Tibial artery (tissue), 4 donors: ENCODE measurements around the gene C2orf42.

Source experiments
- DNase-seq, 2 donors: peaks; one replicate each; pipeline ENCODE4 v3.0.0-alpha.2; 2019
- H3K27ac ChIP-seq, 2 donors: fragments of 200-600 bp; sonication (generic) in 1 of 2; 1 replicate in 1 of 2; 2 replicates in 1 of 2; pipeline ENCODE4 v1.5.1; 2018 to 2019; ENCODE audit warnings: mild to moderate bottlenecking in 1 of 2
- H3K27me3 ChIP-seq, 2 donors: fragments of 200-600 bp; sonication (generic) in 1 of 2; one replicate each; pipeline versions ENCODE4 v1.5.1 to v1.6.0; 2016 to 2019
- H3K36me3 ChIP-seq, 3 donors: fragments of 200-600 bp; sonication (generic) in 2 of 3; one replicate each; pipeline ENCODE4 v1.5.1; 2016 to 2019; ENCODE audit warnings: mild to moderate bottlenecking in 2 of 3
- H3K4me1 ChIP-seq, 4 donors: fragments of 200-600 bp; sonication (generic) in 2 of 4; 1 replicate in 3 of 4; 2 replicates in 1 of 4; pipeline ENCODE4 v1.5.1; 2016 to 2019
- H3K4me3 ChIP-seq, 2 donors: fragments of 200-600 bp; sonication (generic) in 1 of 2; 1 replicate in 1 of 2; 2 replicates in 1 of 2; pipeline ENCODE4 v1.5.1; 2018 to 2019; ENCODE audit warnings: mild to moderate bottlenecking in 2 of 2
- H3K9me3 ChIP-seq, 3 donors: fragments of 200-600 bp; sonication (generic) in 1 of 3; one replicate each; pipeline ENCODE4 v1.5.1; 2016 to 2019
- intact Hi-C: fragments of 100-400 bp; cut with DNase I; formaldehyde crosslinking; loops from one replicate; pipeline ENCODE4 v1.15.0; 2023; ENCODE audit warnings: low total_unique reads
- TF ChIP-seq, protein P1 (sequence below), 2 experiments: fragments of 200-600 bp in 1 of 2; fragments of 450-650 bp in 1 of 2; IDR thresholded peaks; one replicate each; pipeline ENCODE4 v1.5.1; 2017 to 2019; ENCODE audit warnings: antibody characterized with exemption in 2 of 2, mild to moderate bottlenecking in 1 of 2, moderate library complexity in 1 of 2

Gene C2orf42

DNA sequence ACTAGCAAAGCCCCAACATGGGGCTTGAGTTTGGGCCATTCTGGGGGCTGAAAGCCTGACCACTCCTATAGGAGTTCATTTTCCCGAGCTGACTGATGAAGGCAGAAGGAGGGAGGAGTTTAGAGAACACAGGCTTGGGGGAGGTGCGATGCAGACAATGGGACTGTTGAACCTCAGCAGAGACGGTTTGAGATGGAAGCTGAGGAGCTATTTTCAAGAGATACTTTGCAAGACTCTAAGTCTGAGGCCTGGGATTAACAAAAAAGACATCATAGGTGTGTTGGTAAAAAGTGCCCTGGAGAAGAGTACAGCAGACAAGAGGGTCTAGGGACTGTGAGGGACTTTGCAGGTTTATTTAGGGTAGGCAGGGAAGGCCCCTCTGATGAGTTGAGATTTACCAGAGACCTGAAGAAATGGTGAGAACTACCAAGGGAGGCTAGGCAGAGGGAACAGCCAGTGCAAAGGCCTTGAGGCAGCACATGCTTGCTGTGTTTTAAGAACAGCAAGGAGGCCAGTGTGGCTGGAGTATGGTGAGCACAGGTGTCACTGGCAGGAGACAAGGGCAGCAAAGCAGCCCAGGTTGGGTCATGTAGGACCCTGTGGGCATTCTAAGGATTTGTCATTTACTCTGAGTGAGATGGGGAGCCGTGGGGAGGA lies 71.9 kb downstream of the C2orf42 start:
- H3K36me3 ChIP-seq: no peaks in the 10 kb centered on the region
- H3K27me3 ChIP-seq: no peaks in the 10 kb centered on the region
- no peak overlapping the region for H3K27ac ChIP-seq
- DNase-seq: no peak
- no peak overlapping the region for H3K4me3 ChIP-seq
- TF ChIP-seq, protein P1, sequence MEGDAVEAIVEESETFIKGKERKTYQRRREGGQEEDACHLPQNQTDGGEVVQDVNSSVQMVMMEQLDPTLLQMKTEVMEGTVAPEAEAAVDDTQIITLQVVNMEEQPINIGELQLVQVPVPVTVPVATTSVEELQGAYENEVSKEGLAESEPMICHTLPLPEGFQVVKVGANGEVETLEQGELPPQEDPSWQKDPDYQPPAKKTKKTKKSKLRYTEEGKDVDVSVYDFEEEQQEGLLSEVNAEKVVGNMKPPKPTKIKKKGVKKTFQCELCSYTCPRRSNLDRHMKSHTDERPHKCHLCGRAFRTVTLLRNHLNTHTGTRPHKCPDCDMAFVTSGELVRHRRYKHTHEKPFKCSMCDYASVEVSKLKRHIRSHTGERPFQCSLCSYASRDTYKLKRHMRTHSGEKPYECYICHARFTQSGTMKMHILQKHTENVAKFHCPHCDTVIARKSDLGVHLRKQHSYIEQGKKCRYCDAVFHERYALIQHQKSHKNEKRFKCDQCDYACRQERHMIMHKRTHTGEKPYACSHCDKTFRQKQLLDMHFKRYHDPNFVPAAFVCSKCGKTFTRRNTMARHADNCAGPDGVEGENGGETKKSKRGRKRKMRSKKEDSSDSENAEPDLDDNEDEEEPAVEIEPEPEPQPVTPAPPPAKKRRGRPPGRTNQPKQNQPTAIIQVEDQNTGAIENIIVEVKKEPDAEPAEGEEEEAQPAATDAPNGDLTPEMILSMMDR (IDR thresholded peaks at IDR 0.05): no peak
- intact Hi-C loops: no loop called here
- peaks cover 0 to 20% (median 9%) of the 10 kb centered on the region in 4 donors for H3K4me1 ChIP-seq
- no peaks in the 10 kb centered on the region for H3K9me3 ChIP-seq

DNA sequence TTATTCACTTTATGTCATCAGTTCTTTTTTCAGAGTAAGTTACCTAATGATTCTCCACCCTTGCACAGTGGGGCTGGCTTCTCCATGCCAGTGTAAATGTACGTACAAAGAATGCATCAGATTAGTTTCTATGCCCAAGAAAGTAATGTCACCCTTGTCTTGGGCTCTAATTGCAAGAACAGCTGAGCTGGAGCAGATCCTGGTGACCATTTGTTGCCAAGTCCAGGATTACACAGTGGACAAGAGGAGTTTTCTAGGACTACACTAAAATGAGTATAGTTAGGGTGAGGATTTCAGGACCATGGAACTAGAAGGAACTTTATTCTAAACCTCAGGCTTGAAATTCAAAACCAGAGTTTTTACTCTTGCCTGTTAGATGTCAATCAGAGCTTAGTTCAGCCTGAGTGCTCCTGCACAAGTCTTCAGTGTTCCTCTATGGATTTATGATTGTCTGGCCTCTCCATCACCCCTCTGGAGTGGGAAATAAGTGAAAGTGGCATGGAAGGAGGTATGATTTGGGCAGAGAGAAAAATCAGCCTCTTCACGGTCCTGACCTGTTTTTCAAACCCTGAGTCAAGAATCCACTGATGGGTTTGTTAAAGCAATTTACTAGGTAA lies 73.8 kb downstream of the C2orf42 start:
- TF ChIP-seq, protein P1 (IDR thresholded peaks at IDR 0.05): no peak
- Histone ChIP-seq H3K27ac (no peak overlapping the region), H3K27me3 (no peaks in the 10 kb centered on the region), H3K4me3 (no peak overlapping the region), H3K4me1 (peaks cover 0 to 22% (median 6%) of the 10 kb centered on the region in 4 donors), H3K9me3 (no peaks in the 10 kb centered on the region), H3K36me3 (no peaks in the 10 kb centered on the region)
- intact Hi-C loops: no loop called here
- DNase-seq: no peak

DNA sequence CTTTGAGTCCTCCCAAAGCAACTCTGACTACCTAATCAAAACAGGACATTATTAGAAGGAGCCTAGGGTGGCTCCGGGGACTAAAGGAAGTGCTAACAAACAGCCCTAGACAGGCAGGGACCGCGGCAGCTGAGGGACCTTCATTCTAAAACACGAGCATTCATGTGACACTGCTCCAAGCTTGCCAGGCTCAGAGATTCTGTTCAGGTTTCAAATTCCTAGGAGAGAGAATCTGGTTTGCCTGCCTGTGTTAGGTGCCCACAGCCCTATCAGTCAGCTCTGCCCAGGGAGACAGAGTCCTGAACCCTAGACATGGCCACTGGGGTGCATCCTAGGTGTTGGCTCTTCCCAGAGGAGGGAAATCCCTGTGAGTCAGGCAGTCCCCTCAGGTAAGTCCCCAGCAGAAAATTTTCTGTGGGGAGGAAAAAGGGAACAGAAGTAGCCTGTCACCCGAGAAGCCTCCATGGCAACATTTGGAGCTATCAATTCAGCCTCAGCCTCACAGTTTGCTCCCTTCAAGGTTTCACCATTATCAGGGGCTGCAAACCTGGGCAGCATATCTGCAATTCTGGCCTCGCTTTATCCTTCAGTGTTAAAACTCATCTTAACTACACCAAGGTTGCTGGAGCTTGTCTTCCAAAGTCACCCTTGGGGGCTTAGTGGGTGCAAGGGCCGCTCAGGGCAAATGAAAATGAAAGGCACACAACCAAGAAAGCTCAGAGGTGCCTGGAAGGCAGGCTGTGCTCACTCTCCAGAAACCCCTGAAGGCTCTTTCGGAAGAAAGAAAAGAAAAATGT lies 75.0 kb downstream of the C2orf42 start:
- TF ChIP-seq, protein P1 (IDR thresholded peaks at IDR 0.05): no peak
- intact Hi-C loops: no loop called here
- Histone ChIP-seq H3K27me3 (no peaks in the 10 kb centered on the region), H3K27ac (peak overlapping the region; percentile 10 to 16), H3K9me3 (no peaks in the 10 kb centered on the region), H3K4me3 (no peak overlapping the region), H3K4me1 (peaks cover 0 to 29% (median 6%) of the 10 kb centered on the region in 4 donors), H3K36me3 (no peaks in the 10 kb centered on the region)
- DNase-seq: peak in 1 of 2 donors; percentile 66

DNA sequence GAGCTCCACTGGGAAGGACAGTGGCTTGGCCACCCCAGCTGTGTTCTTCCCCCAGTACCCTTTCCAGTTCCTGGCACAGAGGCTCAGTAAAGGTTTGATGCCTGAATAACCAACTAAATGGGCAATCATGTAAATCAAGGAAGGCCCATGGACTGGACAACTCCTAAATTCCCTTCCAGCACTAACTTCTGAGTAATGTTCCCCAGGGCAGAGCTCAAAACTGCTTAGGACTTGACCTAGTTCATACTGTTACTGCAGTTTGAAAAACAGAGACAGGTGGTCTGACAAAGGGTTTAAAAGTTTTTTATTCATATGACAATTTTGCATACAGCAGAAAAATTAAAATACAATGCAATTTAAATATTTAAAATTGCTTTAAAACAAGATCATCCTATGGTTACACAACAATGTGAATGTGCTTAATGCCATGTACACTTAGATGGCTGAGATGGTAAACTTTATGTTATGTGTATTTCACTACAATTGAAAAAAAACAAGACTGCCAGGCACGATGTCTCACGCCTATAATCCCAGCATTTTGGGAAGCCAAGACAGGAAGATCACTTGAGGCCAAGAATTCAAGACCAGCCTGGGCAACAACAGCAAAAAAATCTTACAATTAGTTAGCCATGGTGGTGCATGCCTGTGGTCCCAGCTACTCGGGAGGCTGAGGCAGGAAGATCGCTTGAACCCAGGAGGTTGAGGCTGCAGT lies 77.3 kb downstream of the C2orf42 start:
- H3K36me3 ChIP-seq: no peaks in the 10 kb centered on the region
- intact Hi-C loops: no loop called here
- TF ChIP-seq, protein P1 (IDR thresholded peaks at IDR 0.05): no peak
- H3K27me3 ChIP-seq: no peaks in the 10 kb centered on the region
- H3K4me3 ChIP-seq: no peak overlapping the region
- H3K27ac ChIP-seq: peak overlapping the region in 1 of 2 donors; percentile 69
- H3K9me3 ChIP-seq: no peaks in the 10 kb centered on the region
- peaks cover 0 to 41% (median 12%) of the 10 kb centered on the region in 4 donors for H3K4me1 ChIP-seq
- peak in 1 of 2 donors; percentile 11 for DNase-seq
